Loucy (cell line): ENCODE data around the gene RPP25L.

Source experiments
- H2AFZ ChIP-seq: fragments of 200-600 bp; sonication (generic); 2 replicates; pipeline ENCODE4 v1.6.0; 2016; ENCODE audit warnings: antibody characterized with exemption, mild to moderate bottlenecking, low read length, moderate library complexity
- H3F3A ChIP-seq: fragments of 200-600 bp; 2 replicates; pipeline ENCODE4 v1.6.0; 2016; ENCODE audit warnings: antibody characterized with exemption, low read depth, mild to moderate bottlenecking
- H3K27me3 ChIP-seq: fragments of 200-600 bp; sonication (generic); 2 replicates; pipeline ENCODE4 v1.6.1; 2014; ENCODE audit warnings: low read length, mild to moderate bottlenecking; ENCODE audit not compliant: insufficient read depth, poor library complexity, severe bottlenecking
- H3K36me3 ChIP-seq: fragments of 200-600 bp; sonication (generic); 2 replicates; pipeline ENCODE4 v1.6.1; 2016; ENCODE audit warnings: low read length; ENCODE audit not compliant: insufficient read depth
- H3K4me1 ChIP-seq: fragments of 200-600 bp; sonication (generic); 2 replicates; pipeline ENCODE4 v1.5.1; 2014; ENCODE audit warnings: low read length, mild to moderate bottlenecking; ENCODE audit not compliant: insufficient read depth, poor library complexity, severe bottlenecking
- H3K4me2 ChIP-seq: fragments of 200-600 bp; sonication (generic); 2 replicates; pipeline ENCODE4 v1.6.0; 2014; ENCODE audit warnings: antibody characterized with exemption, low read length, low read depth, mild to moderate bottlenecking; ENCODE audit not compliant: poor library complexity, severe bottlenecking
- H3K4me3 ChIP-seq: fragments of 200-600 bp; sonication (generic); 2 replicates; pipeline ENCODE4 v1.5.1; 2014; ENCODE audit warnings: low read length, mild to moderate bottlenecking, mixed read lengths; ENCODE audit not compliant: poor library complexity, severe bottlenecking
- H3K79me2 ChIP-seq: fragments of 200-600 bp; sonication (generic); 2 replicates; pipeline ENCODE4 v1.6.1; 2014; ENCODE audit warnings: low read length; ENCODE audit not compliant: insufficient read depth
- H3K9ac ChIP-seq: fragments of 200-600 bp; sonication (generic); 2 replicates; pipeline ENCODE4 v1.6.0; 2014; ENCODE audit warnings: mild to moderate bottlenecking, low read depth, low read length, moderate library complexity; ENCODE audit not compliant: poor library complexity, severe bottlenecking
- H3K9me2 ChIP-seq: fragments of 200-600 bp; sonication (generic); replicated peaks from 2 replicates; pipeline ENCODE4 v1.6.1; 2016; ENCODE audit warnings: low read depth, low read length, mixed read lengths
- H3K9me3 ChIP-seq: fragments of 200-600 bp; sonication (generic); 2 replicates; pipeline ENCODE4 v1.6.1; 2014; ENCODE audit warnings: mild to moderate bottlenecking, antibody characterized with exemption, low read length, low read depth; ENCODE audit not compliant: insufficient read depth
- H4K20me1 ChIP-seq: fragments of 200-600 bp; sonication (generic); 2 replicates; pipeline ENCODE4 v1.6.0; 2014; ENCODE audit warnings: antibody characterized with exemption, low read length, mild to moderate bottlenecking; ENCODE audit not compliant: insufficient read depth, poor library complexity, severe bottlenecking
- CTCF ChIP-seq: fragments of 200-600 bp; sonication (generic); conservative IDR thresholded peaks from 2 replicates; pipeline ENCODE4 v1.5.1; 2014; ENCODE audit warnings: mild to moderate bottlenecking, antibody characterized with exemption, low read length
- EZH2phosphoT487 ChIP-seq: fragments of 200-600 bp; IDR thresholded peaks from 2 replicates; pipeline ENCODE4 v1.6.1; 2018; ENCODE audit warnings: antibody characterized with exemption, mild to moderate bottlenecking, moderate library complexity, borderline replicate concordance

RPP25L gene, protein sequence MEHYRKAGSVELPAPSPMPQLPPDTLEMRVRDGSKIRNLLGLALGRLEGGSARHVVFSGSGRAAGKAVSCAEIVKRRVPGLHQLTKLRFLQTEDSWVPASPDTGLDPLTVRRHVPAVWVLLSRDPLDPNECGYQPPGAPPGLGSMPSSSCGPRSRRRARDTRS

DNA sequence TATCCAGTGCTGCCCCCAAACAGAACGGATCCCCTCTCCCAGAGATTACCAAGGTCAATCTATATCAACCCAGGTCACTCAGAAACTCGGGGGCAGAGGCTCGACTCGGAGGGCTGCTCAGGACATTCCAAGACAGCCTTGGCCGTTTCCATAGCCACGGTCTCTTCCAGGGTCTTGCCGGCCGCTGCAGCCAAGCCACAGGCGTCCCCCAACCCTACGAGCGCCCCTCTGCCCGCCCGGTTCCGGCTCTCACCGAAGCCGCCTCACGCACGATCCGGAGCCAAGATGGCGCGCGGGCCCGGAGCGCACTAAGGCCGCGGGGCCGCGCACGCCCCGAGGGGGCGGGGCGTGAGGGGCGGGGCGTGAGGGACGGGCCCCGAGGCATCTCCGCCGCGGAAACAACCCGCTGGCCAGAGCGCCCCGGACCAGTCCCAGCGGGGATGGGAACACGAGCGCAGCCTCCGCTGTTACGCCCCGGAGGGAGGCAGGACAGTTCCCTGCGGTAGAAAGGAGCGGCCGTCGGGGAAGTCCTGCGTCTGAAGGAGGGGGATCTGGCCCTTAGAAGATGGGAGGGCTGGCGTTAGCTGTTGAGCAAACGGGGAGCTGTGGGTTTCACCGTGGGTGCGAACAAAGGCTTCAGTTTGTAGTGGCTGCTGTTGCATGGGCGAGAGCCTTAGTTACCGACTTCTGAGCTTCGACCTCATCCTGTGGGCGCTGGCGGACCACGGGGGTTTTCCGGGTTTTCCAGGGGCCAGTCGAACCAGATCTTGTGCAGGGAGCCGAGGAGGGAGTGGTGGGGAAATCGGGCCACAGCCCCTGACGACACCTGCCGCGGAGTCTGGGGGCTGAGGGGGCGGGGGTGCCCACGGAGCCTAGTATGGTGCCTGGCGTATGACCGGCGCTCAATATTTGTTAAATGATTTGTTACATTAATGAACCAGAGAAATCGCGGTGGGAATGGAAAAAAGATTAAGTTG is at the start of gene RPP25L:
TSS of gene RPP25L (minus strand) at position 287 of the 977 bp plus-strand sequence. CDS start 801 bp downstream, outside the sequence.
- Histone ChIP-seq H3K4me1 (peaks cover 14% of the 10 kb centered on the region), H3K4me3 (peak within 1 kb of the TSS; percentile 84), H3K9me3 (no peaks in the 10 kb centered on the region), H3K79me2 (peaks cover 25% of the 10 kb centered on the region), H2AFZ (peak within 1 kb of the TSS; percentile 87), H3K27me3 (no peaks in the 10 kb centered on the region), H4K20me1 (no peaks in the 10 kb centered on the region), H3K4me2 (peak within 1 kb of the TSS; percentile 95), H3K36me3 (no peaks in the 10 kb centered on the region; the same call in 1 of the 2 replicates), H3K9ac (peak within 1 kb of the TSS; percentile 87), H3K9me2 (no peaks in the 10 kb centered on the region), H3F3A (no peaks in the 10 kb centered on the region)
- TF ChIP-seq CTCF = no peak
- no peak for TF ChIP-seq EZH2phosphoT487

GRCh38 chr9:34659592-34660253 is 47.8 kb upstream of the RPP25L start:
- TF ChIP-seq CTCF (no peak), EZH2phosphoT487 (no peak)
- Histone ChIP-seq H3K4me3 (no peak overlapping the region), H3K36me3 (no peaks in the 10 kb centered on the region), H3K4me2 (no peak overlapping the region), H3F3A (no peaks in the 10 kb centered on the region), H2AFZ (no peak overlapping the region), H3K79me2 (no peaks in the 10 kb centered on the region), H3K9me2 (no peaks in the 10 kb centered on the region), H4K20me1 (no peaks in the 10 kb centered on the region), H3K9me3 (no peaks in the 10 kb centered on the region), H3K9ac (no peak overlapping the region), H3K27me3 (no peaks in the 10 kb centered on the region), H3K4me1 (peaks cover 7% of the 10 kb centered on the region)

- TF ChIP-seq CTCF (no peak), EZH2phosphoT487 (no peak)
- Histone ChIP-seq H3K4me2 (no peak overlapping the region), H3K4me1 (peaks cover 3% of the 10 kb centered on the region), H3K79me2 (no peaks in the 10 kb centered on the region), H3K36me3 (no peaks in the 10 kb centered on the region), H4K20me1 (no peaks in the 10 kb centered on the region), H2AFZ (no peak overlapping the region), H3K9me3 (no peaks in the 10 kb centered on the region), H3K27me3 (no peaks in the 10 kb centered on the region), H3K4me3 (no peak overlapping the region), H3K9me2 (no peaks in the 10 kb centered on the region), H3F3A (no peaks in the 10 kb centered on the region), H3K9ac (no peak overlapping the region)
Measured at GRCh38 chr9:34658461-34658860, 46.6 kb upstream of the RPP25L start.
